ENCODE data around the gene GPATCH4.
A peak's percentile ranks its signal among the peaks of the same experiment; 100 is the strongest.

Gene GPATCH4

GRCh38 chr1:156583821-156584622 lies 17.3 kb downstream of the GPATCH4 start:
- H3K4me3 ChIP-seq (ENCODE audit: control insufficient read depth in 1 of 7, extremely low read depth in 1 of 7, insufficient read depth in 4 of 7, low read depth in 2 of 7, low read length in 6 of 7) = peak overlapping the region in 1 of 7 experiments; percentile 75
- ChIA-PET POLR2A (no interaction called here), CTCF (interaction anchor here (0.5 to 8.3 kb wide), 8 partner anchors 15 to 198 kb away, joined by 3 to 63 read pairs (median 6); partner anchors contain the start of gene GPATCH4)
- H3K36me3 ChIP-seq (ENCODE audit: control insufficient read depth in 4 of 4, insufficient read depth in 4 of 4, low read length in 3 of 4) = peaks cover 0 to 22% (median 13%) of the 10 kb centered on the region in 4 experiments
- DNase-seq = peak; percentile 87 to 93 (median 87)
- no peaks in the 10 kb centered on the region for H3K27me3 ChIP-seq (replicated peaks in 2 of 5; ENCODE audit: control insufficient read depth in 4 of 5, insufficient read depth in 5 of 5, low read length in 4 of 5)
- H3K4me1 ChIP-seq (ENCODE audit: control extremely low read depth in 1 of 4, control insufficient read depth in 4 of 4, insufficient read depth in 4 of 4, low read length in 3 of 4) = peaks cover 0 to 48% (median 33%) of the 10 kb centered on the region in 4 experiments
- peak overlapping the region in 1 of 2 experiments; percentile 85 for H3K27ac ChIP-seq (ENCODE audit: insufficient read depth in 1 of 2, low read depth in 1 of 2, low read length in 2 of 2, poor library complexity in 1 of 2, severe bottlenecking in 2 of 2)
- 55% methylated on average over 7 of the region's 20 CpGs for WGBS (ENCODE audit: insufficient coverage)
- no peaks in the 10 kb centered on the region for H3K9me3 ChIP-seq (ENCODE audit: control extremely low read depth in 1 of 5, control insufficient read depth in 4 of 5, insufficient read depth in 2 of 5, low read depth in 1 of 5, low read length in 4 of 5)

- CTCF ChIA-PET = interaction anchor here (0.8 to 8.3 kb wide), 16 partner anchors 8 to 102 kb away, joined by 3 to 63 read pairs (median 6); partner anchors contain the start of genes GPATCH4 and NAXE
- Histone ChIP-seq H3K9me3 (ENCODE audit: control extremely low read depth in 1 of 5, control insufficient read depth in 4 of 5, insufficient read depth in 2 of 5, low read depth in 1 of 5, low read length in 4 of 5) (no peaks in the 10 kb centered on the region), H3K4me1 (ENCODE audit: control extremely low read depth in 1 of 4, control insufficient read depth in 4 of 4, insufficient read depth in 4 of 4, low read length in 3 of 4) (peaks cover 0 to 52% (median 39%) of the 10 kb centered on the region in 4 experiments), H3K27ac (ENCODE audit: insufficient read depth in 1 of 2, low read depth in 1 of 2, low read length in 2 of 2, poor library complexity in 1 of 2, severe bottlenecking in 2 of 2) (peak overlapping the region; percentile 61 to 85), H3K4me3 (ENCODE audit: control insufficient read depth in 1 of 7, extremely low read depth in 1 of 7, insufficient read depth in 4 of 7, low read depth in 2 of 7, low read length in 6 of 7) (peak overlapping the region; percentile 29 to 75 (median 64)), H3K27me3 (replicated peaks in 2 of 5; ENCODE audit: control insufficient read depth in 4 of 5, insufficient read depth in 5 of 5, low read length in 4 of 5) (no peaks in the 10 kb centered on the region), H3K36me3 (ENCODE audit: control insufficient read depth in 4 of 4, insufficient read depth in 4 of 4, low read length in 3 of 4) (peaks cover 0 to 22% (median 12%) of the 10 kb centered on the region in 4 experiments)
- 36% methylated on average over 8 of the region's 9 CpGs for WGBS (ENCODE audit: insufficient coverage)
- peak in 2 of 3 donors; percentile 44 to 59 for DNase-seq
- POLR2A ChIA-PET = interaction anchor here (0.7 to 1.5 kb wide), 3 partner anchors 8 to 82 kb away, joined by 3 to 4 read pairs (median 4); partner anchors contain the start of gene MEF2D
These were observed 18.8 kb downstream of the GPATCH4 start for GRCh38 chr1:156582388-156583017.

GRCh38 chr1:156581661-156582387 lies 19.5 kb downstream of the GPATCH4 start:
- H3K4me1 ChIP-seq (ENCODE audit: control extremely low read depth in 1 of 4, control insufficient read depth in 4 of 4, insufficient read depth in 4 of 4, low read length in 3 of 4) = peaks cover 0 to 52% (median 39%) of the 10 kb centered on the region in 4 experiments
- peak; percentile 38 to 81 (median 76) for DNase-seq
- ChIA-PET POLR2A (interaction anchor here (1.0 to 1.5 kb wide), 2 partner anchors 9 to 81 kb away, joined by 3 to 4 read pairs; partner anchors contain the start of gene MEF2D), CTCF (interaction anchor here (0.8 to 8.3 kb wide), 23 partner anchors 8 to 122 kb away, joined by 3 to 63 read pairs (median 4); partner anchors contain the start of genes GPATCH4, MEF2D and NAXE)
- peaks cover 0 to 22% (median 11%) of the 10 kb centered on the region in 4 experiments for H3K36me3 ChIP-seq (ENCODE audit: control insufficient read depth in 4 of 4, insufficient read depth in 4 of 4, low read length in 3 of 4)
- no peaks in the 10 kb centered on the region for H3K9me3 ChIP-seq (ENCODE audit: control extremely low read depth in 1 of 5, control insufficient read depth in 4 of 5, insufficient read depth in 2 of 5, low read depth in 1 of 5, low read length in 4 of 5)
- no peaks in the 10 kb centered on the region for H3K27me3 ChIP-seq (replicated peaks in 2 of 5; ENCODE audit: control insufficient read depth in 4 of 5, insufficient read depth in 5 of 5, low read length in 4 of 5)
- 54% methylated on average over 21 of the region's 21 CpGs for WGBS (ENCODE audit: insufficient coverage)
- peak overlapping the region; percentile 61 to 85 for H3K27ac ChIP-seq (ENCODE audit: insufficient read depth in 1 of 2, low read depth in 1 of 2, low read length in 2 of 2, poor library complexity in 1 of 2, severe bottlenecking in 2 of 2)
- peak overlapping the region; percentile 29 to 75 (median 64) for H3K4me3 ChIP-seq (ENCODE audit: control insufficient read depth in 1 of 7, extremely low read depth in 1 of 7, insufficient read depth in 4 of 7, low read depth in 2 of 7, low read length in 6 of 7)

- H3K9me3 ChIP-seq (ENCODE audit: control extremely low read depth in 1 of 5, control insufficient read depth in 4 of 5, insufficient read depth in 2 of 5, low read depth in 1 of 5, low read length in 4 of 5) = no peaks in the 10 kb centered on the region
- CTCF ChIA-PET = interaction anchor here (1.0 to 8.3 kb wide), 6 partner anchors 10 to 79 kb away, joined by 3 to 63 read pairs (median 3); partner anchors contain the start of gene GPATCH4
- no peaks in the 10 kb centered on the region for H3K36me3 ChIP-seq (ENCODE audit: control insufficient read depth in 4 of 4, insufficient read depth in 4 of 4, low read length in 3 of 4)
- no peak for DNase-seq
- peaks cover 0 to 52% (median 39%) of the 10 kb centered on the region in 4 experiments for H3K4me1 ChIP-seq (ENCODE audit: control extremely low read depth in 1 of 4, control insufficient read depth in 4 of 4, insufficient read depth in 4 of 4, low read length in 3 of 4)
- H3K4me3 ChIP-seq (ENCODE audit: control insufficient read depth in 1 of 7, extremely low read depth in 1 of 7, insufficient read depth in 4 of 7, low read depth in 2 of 7, low read length in 6 of 7) = no peak within 1 kb of the TSS
- WGBS (ENCODE audit: insufficient coverage) = 91% methylated on average over 4 of the region's 5 CpGs
- POLR2A ChIA-PET = no interaction called here
- no peaks in the 10 kb centered on the region for H3K27me3 ChIP-seq (replicated peaks in 2 of 5; ENCODE audit: control insufficient read depth in 4 of 5, insufficient read depth in 5 of 5, low read length in 4 of 5)
- no peak within 1 kb of the TSS for H3K27ac ChIP-seq (ENCODE audit: insufficient read depth in 1 of 2, low read depth in 1 of 2, low read length in 2 of 2, poor library complexity in 1 of 2, severe bottlenecking in 2 of 2)
These were observed 21.8 kb downstream of the GPATCH4 start, which contains the start of gene TTC24 for GRCh38 chr1:156579472-156579871. Gene TTC24 (plus strand): TSS chr1:156579723. CDS start chr1:156581365, 1,642 bp downstream.

- POLR2A ChIA-PET = no interaction called here
- WGBS (ENCODE audit: insufficient coverage) = no CpG with 5 or more reads among the region's 7 CpGs
- peak in 2 of 3 donors; percentile 38 to 58 for DNase-seq
- no peaks in the 10 kb centered on the region for H3K27me3 ChIP-seq (replicated peaks in 2 of 5; ENCODE audit: control insufficient read depth in 4 of 5, insufficient read depth in 5 of 5, low read length in 4 of 5)
- no peak overlapping the region for H3K4me3 ChIP-seq (ENCODE audit: control insufficient read depth in 1 of 7, extremely low read depth in 1 of 7, insufficient read depth in 4 of 7, low read depth in 2 of 7, low read length in 6 of 7)
- H3K36me3 ChIP-seq (ENCODE audit: control insufficient read depth in 4 of 4, insufficient read depth in 4 of 4, low read length in 3 of 4) = no peaks in the 10 kb centered on the region
- CTCF ChIA-PET = interaction anchor here (1.1 kb wide), 1 partner anchor 30 kb away, joined by 3 read pairs; no protein-coding TSS in a partner anchor
- no peak overlapping the region for H3K27ac ChIP-seq (ENCODE audit: insufficient read depth in 1 of 2, low read depth in 1 of 2, low read length in 2 of 2, poor library complexity in 1 of 2, severe bottlenecking in 2 of 2)
- no peaks in the 10 kb centered on the region for H3K9me3 ChIP-seq (ENCODE audit: control extremely low read depth in 1 of 5, control insufficient read depth in 4 of 5, insufficient read depth in 2 of 5, low read depth in 1 of 5, low read length in 4 of 5)
- H3K4me1 ChIP-seq (ENCODE audit: control extremely low read depth in 1 of 4, control insufficient read depth in 4 of 4, insufficient read depth in 4 of 4, low read length in 3 of 4) = peaks cover 0 to 37% (median 30%) of the 10 kb centered on the region in 4 experiments
These were observed 23.2 kb downstream of the GPATCH4 start for GRCh38 chr1:156578055-156578454.

GRCh38 chr1:156577550-156577949 lies 23.7 kb downstream of the GPATCH4 start:
- POLR2A ChIA-PET = no interaction called here
- Histone ChIP-seq H3K4me1 (ENCODE audit: control extremely low read depth in 1 of 4, control insufficient read depth in 4 of 4, insufficient read depth in 4 of 4, low read length in 3 of 4) (peaks cover 0 to 35% (median 28%) of the 10 kb centered on the region in 4 experiments), H3K27ac (ENCODE audit: insufficient read depth in 1 of 2, low read depth in 1 of 2, low read length in 2 of 2, poor library complexity in 1 of 2, severe bottlenecking in 2 of 2) (no peak overlapping the region), H3K27me3 (replicated peaks in 2 of 5; ENCODE audit: control insufficient read depth in 4 of 5, insufficient read depth in 5 of 5, low read length in 4 of 5) (no peaks in the 10 kb centered on the region), H3K4me3 (ENCODE audit: control insufficient read depth in 1 of 7, extremely low read depth in 1 of 7, insufficient read depth in 4 of 7, low read depth in 2 of 7, low read length in 6 of 7) (no peak overlapping the region), H3K9me3 (ENCODE audit: control extremely low read depth in 1 of 5, control insufficient read depth in 4 of 5, insufficient read depth in 2 of 5, low read depth in 1 of 5, low read length in 4 of 5) (no peaks in the 10 kb centered on the region), H3K36me3 (ENCODE audit: control insufficient read depth in 4 of 4, insufficient read depth in 4 of 4, low read length in 3 of 4) (no peaks in the 10 kb centered on the region)
- CTCF ChIA-PET = interaction anchor here (1.1 to 1.8 kb wide), 2 partner anchors 31 to 97 kb away, joined by 3 to 4 read pairs; no protein-coding TSS in a partner anchor
- DNase-seq = no peak
- WGBS (ENCODE audit: insufficient coverage) = 92% methylated on average over 2 of the region's 3 CpGs

Data from common myeloid progenitor, CD34-positive (primary cell).